Stimulated activated naive CD4-positive, alpha-beta T cell treated with Interleukin-2 at 50 U/mL for 16 hours (primary cell): Measurements from ENCODE around the gene CCDC33.

Source experiments
- DNase-seq: peaks from one replicate; lab custom pipeline; 2025; lab: John Stamatoyannopoulos, UW

Gene CCDC33

GRCh38 chr15:74364936-74365597 is 128.9 kb downstream of the CCDC33 start:
- no peak for DNase-seq

GRCh38 chr15:74365598-74366445 is 129.7 kb downstream of the CCDC33 start:
- DNase-seq, result no peak

DNA sequence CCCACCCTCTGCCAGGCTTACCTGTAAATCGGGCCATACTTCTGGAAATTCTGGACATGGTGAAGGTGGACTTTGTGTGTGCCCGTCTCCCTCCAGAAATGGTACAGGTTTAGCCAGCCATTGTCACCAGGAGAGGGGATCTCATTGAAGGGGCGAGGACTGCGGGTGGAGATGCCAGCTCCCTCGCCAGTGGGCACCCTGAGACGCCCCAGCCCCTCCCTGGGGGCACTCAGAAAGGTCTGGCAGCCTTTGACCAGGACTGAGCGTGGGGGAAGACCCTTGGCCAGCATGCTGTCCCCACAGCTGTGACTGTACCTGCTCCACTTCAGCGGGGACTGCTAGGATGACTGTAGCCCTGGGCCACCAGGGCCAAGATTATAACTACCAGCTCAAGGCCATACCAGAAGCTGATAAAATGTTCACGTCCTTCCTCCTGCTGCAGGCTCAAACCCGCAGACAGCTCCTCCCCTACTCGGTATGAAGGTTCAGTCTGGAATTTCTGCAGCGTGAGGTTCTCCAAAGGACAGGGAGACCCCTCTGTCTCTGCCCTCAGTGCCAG is 131.2 kb downstream of the CCDC33 start, which contains the start of gene CYP11A1:
Gene CYP11A1 (minus strand): TSS at position 351 of the 559 bp plus-strand sequence. CDS start 61 bp downstream, at position 290.
- DNase-seq, result no peak

DNA sequence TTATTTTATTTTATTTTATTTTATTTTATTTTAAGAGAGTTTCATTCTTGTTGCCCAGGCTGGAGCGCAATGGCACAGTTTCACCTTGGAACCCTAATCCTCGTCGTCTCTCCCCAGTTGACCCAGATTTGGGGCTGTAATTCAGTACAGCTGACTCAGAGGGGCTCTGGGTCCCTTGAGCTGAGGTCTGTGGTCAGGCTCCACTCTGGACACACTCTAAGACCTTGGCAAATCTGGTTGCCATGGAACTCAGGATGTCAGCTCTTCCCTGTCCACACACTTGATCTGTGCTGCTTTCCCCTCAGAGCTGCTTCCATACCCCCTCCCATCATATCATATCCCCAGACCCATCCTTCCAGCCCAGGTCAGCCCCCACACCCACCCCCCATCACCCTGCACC is 132.0 kb downstream of the CCDC33 start:
- no peak for DNase-seq

- no peak for DNase-seq
These were observed 133.1 kb downstream of the CCDC33 start for GRCh38 chr15:74369084-74369745.

DNA sequence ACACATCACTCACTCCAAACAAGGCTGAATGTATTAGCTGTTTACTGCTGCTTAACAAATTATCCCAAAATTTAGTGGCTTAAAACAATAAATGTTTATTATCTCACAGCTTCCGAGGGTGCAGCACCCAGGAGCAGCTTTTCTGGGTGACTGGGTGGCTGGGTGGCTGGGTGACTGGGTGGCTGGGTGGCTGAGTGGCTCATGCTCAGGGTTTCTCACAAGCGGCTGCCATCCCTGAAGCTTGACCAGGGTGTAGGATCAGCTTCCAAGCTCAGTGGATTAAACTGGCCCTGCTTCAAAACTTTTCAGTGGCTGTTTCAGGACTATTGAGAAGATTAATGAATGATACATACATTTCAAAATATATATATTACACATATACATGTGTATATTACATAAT is 133.6 kb downstream of the CCDC33 start:
- DNase-seq, result no peak

GRCh38 chr15:74370471-74370870 is 134.3 kb downstream of the CCDC33 start:
- DNase-seq, result no peak

GRCh38 chr15:74373056-74373650 is 137.0 kb downstream of the CCDC33 start:
- no peak for DNase-seq

GRCh38 chr15:74373731-74374647 is 137.9 kb downstream of the CCDC33 start:
- peak; percentile 96 for DNase-seq

- DNase-seq, result no peak
These were observed 138.6 kb downstream of the CCDC33 start for GRCh38 chr15:74374648-74375302.

GRCh38 chr15:74375303-74375693 is 139.2 kb downstream of the CCDC33 start:
- peak; percentile 81 for DNase-seq

- DNase-seq, result no peak
These were observed 140.1 kb downstream of the CCDC33 start for GRCh38 chr15:74376226-74376625.

- DNase-seq, result no peak
These were observed 140.9 kb downstream of the CCDC33 start for GRCh38 chr15:74376825-74377581.

DNA sequence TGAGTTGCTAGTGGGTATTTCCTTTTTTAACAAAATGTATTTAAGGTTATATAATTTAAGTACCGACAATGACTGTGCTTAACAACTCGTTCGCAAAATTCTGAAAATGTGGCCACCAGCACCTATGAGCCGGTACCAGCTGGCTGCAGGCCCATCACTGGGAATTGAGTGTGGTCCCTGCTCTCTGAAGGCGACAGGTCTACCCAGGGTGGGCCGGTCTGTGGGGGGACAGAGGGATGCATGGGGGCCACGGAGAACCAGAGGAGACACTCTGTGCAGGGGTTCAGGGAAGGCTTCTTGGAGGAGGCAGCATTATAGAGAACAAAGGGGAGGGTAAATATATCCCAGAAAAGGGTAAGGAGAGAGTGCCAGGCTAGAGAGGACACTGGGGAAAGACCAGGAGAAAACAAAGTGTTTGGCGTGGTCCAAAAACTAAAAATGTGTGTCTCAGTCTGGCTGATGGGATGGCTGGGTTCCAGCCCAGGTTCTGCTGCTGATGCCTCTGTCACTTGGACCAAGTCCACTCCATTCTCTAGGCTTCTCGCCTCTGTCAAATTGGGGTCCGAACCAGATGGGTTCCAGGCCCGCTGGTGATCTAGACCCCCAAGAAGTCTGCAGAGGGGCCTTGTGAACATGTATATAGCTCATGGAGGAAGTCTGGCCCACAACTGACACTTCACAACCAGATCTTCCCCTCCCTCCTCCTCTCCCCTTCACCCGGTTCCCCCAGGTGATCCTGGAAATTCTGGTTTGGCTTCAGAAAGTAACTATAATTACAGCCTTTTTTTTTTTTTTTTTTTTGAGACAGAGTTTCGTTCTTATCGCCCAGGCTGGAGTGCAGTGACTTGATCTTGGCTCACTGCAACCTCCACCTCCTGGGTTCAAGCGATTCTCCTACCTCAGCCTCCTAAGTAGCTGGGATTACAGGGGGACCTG is 142.0 kb downstream of the CCDC33 start:
- no peak for DNase-seq

GRCh38 chr15:74378848-74379247 is 142.7 kb downstream of the CCDC33 start:
- DNase-seq, result peak; percentile 68

DNA sequence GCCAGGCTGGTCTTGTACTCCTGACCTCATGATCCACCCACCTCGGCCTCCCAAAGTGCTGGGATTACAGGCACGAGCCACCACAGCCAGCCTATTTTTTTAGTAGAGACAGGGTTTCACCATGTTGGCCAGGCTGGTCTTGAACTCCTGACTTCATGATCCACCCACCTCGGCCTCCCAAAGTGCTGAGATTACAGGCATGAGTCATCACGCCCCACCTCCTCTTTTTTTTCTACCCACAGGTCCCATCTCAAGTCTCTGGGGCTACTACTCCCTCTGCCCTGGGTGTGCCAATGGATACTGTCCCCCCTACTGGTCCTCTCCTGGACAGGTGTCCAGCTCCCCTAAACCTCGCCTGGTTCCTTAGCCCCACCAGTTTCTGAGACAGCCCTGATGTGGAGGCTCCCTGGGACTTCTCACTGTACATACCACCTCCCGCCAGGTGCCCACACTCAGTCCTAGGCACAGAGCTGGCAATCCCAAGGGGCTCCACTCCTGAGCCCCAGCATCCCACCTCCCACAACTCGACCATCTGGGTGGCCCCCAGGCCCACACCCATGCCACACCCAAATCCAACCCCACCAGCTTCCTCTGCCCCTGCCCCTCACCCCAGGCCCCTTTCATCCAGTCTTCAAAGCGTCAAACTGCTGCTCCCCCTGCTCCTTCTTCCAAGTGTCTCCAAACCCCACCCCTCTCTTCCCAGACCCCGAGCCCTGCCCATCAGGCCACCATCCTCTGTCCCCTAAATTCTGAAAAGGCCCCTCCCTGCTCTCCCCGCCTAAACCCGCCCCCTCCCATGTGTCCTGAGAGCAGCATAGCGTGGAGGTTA is 144.4 kb downstream of the CCDC33 start:
- no peak for DNase-seq

- no peak for DNase-seq
These were observed 145.0 kb downstream of the CCDC33 start for GRCh38 chr15:74381190-74381453.

GRCh38 chr15:74381481-74381880 is 145.4 kb downstream of the CCDC33 start:
- no peak for DNase-seq
